AG09319 (cell line): Measurements from ENCODE around the gene CMYA5.

Source experiments
- DNase-seq: peaks from one replicate; pipeline ENCODE4 v3.0.0-alpha.2; 2010; ENCODE audit warnings: low read depth; ENCODE audit errors: extremely low read depth
- CTCF ChIP-seq: IDR thresholded peaks from 2 replicates; pipeline ENCODE4 v1.5.1; 2011; ENCODE audit warnings: low read depth, mild to moderate bottlenecking, inconsistent platforms, low read length, moderate library complexity

Gene CMYA5

GRCh38 chr5:79727451-79728355 lies 38.1 kb downstream of the CMYA5 start:
- TF ChIP-seq CTCF = no peak
- no peak for DNase-seq

- no peak for DNase-seq
- TF ChIP-seq CTCF = no peak
Measured at GRCh38 chr5:79728396-79728795, 38.8 kb downstream of the CMYA5 start.

- DNase-seq = no peak
- TF ChIP-seq CTCF = no peak
Measured at GRCh38 chr5:79729679-79730078, 40.0 kb downstream of the CMYA5 start.

- no peak for DNase-seq
- no peak for TF ChIP-seq CTCF
Measured at GRCh38 chr5:79730564-79730963, 40.9 kb downstream of the CMYA5 start.

GRCh38 chr5:79731775-79732174 lies 42.1 kb downstream of the CMYA5 start:
- TF ChIP-seq CTCF = no peak
- DNase-seq = no peak

- DNase-seq = no peak
- no peak for TF ChIP-seq CTCF
Measured at GRCh38 chr5:79736528-79737514, 47.2 kb downstream of the CMYA5 start.
